Stimulated activated CD8-positive, alpha-beta memory T cell treated with anti-CD3 and anti-CD28 coated beads, Interleukin-15, amount 100 ng/mL, for 4 hours (primary cell): ENCODE data around the gene HOXC13.

ENCODE experiments used
- DNase-seq, 2 donors: peaks; one replicate each; pipeline ENCODE4 v3.0.0-alpha.2; 2020; ENCODE audit warnings: low read depth in 2 of 2

The HOXC13 gene

DNA sequence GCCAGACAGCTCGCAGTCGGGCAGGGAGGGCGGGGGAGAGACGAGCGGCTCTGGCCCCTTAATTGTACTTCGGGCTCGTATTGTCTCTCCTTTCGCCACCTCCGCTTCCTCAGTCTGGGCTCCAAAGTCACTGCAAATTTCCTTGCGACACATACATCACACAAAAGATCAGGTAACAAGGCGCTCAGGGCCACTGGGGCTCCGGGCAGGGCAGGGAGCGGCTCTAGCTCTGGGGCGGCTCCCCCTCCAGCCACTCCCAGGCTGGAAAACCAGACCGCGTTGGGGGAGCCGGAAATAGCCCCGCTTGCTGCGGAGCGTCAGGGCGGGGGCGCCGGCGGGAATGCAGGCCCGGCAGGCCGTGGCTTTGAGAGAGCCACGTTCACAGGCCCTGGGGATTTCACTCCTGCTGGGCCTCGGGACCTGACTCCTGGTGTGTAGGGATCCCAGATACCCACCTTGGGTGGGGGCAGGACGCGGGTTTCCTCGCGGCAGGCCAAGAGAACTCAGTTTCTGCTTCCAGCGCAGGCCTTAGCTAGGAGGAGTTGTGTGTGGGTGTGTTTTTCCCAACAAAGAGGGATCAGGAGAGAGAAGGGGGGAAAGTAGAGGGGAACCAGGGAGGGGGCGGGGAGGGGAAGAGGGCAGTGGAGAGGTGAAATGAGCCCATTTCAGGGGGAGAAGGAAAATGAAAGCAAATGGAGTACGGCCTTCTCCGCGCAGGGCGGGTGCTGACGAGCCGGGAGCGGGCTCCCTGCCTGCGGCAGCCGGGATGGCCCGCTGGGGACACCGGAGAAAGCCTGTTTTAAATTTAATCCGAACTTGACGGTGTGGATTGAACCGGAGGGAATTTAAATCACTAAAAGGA lies 57.0 kb downstream of the HOXC13 start:
- no peak for DNase-seq
